Stimulated activated CD8-positive, alpha-beta memory T cell treated with anti-CD3 and anti-CD28 coated beads, Interleukin-7, amount 100 ng/mL, for 48 hours (primary cell): ENCODE data around the gene CYBRD1.
"Not testable (repeated sequence)": the region's sequence is repeated elsewhere in the genome, so short reads cannot be mapped to it uniquely, and the experiment has no call there.

ENCODE experiments used
- DNase-seq, 2 donors: peaks; one replicate each; pipeline ENCODE4 v3.0.0-alpha.2; 2020; ENCODE audit warnings: low read depth in 1 of 2; ENCODE audit errors: extremely low read depth in 1 of 2

CYBRD1 gene

DNA sequence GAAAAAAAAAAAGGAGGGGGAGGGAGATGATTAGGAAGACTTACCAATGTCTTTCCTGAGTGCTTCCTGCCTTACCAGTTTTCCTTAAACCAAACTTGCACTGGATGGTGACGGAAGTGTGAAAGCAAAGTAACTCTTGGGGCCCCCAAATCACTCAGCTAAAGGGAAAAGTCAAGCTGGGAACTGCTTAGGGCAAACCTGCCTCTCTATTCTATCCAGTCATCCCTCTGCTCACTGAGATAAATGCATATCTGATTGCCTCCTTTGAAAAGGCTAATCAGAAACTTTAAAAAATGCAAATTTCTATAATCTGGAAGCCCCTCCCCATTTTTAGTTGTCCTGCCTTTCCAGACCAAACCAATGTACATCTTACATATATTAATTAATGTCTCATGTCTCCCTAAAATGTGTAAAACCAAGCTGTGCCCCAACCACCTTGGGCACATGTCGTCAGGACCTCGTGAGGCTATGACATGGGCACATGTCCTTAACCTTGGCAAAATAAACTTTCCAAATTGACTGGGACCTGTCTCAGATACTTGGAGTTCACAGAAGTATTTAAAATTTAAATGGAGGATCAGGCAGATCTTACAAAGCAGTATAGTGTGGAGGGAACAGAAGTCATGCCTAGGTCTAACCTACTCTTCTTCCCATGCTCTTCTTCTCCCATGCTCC lies 7.2 kb upstream of the CYBRD1 start:
- DNase-seq = no peak

DNA sequence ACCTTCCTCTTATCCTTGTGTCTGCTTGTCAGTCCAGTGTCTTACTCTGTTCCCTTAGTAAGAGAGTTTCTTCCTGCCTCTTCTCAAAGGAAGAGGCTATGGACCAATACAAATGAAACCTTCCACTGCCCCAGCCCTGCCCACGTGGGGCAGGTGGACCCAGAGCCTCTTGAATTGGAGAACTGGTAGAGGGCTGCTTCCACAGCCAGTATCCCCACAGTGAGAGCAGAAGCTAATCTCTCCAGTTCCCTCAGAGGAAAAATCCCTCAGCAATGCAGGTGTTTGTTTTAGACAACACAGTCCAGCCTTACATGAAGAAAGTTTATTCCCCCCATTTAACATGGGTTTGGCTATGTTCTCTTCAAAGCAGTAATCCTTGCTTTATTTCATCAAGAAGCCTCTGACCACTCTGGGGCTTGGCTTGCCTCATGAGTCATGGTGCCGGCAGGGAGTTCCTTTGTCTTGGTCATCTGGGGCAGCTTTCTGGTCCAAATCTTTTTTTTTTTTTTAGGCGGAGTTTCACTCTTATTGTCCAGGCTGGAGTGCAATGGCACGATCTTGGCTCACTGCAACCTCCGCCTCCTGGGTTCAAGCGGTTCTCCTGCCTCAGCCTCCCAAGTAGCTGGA lies 6.5 kb upstream of the CYBRD1 start:
- no peak for DNase-seq

- no peak for DNase-seq
Observed at GRCh38 chr2:171516793-171517192, 5.5 kb upstream of the CYBRD1 start.

GRCh38 chr2:171520471-171520870 lies 1.8 kb upstream of the CYBRD1 start:
- no peak for DNase-seq

DNA sequence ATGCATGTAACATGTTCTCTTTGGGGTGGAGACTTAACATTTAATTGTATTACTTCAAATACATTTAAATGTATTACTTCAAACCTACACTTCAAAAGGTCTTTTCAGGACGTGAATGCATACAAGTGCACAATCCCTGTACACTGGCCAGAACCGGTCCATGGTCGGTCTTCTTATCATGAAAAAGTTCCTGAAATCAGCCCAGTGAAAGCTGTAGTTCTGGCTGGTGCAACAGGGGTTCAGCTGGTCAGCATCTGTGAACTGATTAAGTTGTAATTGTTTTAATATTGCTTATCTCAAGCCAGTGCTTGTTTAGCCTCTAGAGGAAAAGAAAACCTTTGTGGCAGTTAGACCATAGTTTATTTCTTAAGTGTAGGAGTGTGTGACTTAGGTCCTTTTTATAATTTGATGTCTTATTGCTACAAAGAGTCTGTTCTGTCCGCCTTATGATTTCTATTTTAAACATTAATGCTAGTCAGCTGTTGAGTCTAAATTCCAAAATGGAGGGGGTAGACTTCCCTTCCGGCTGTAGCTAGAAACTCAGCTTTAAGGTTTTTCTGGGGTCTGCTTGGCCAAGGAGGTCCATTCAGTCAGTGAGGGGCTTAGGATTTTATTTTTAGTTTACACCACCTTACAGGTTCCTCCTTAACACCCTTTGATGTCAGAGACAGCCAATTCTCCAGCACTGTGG lies 768 bp upstream of the CYBRD1 start:
- no peak for DNase-seq

- DNase-seq = no peak
Observed at GRCh38 chr2:171522788-171523087, 464 bp downstream of the CYBRD1 start.

- no peak for DNase-seq
Observed at GRCh38 chr2:171523088-171524017, 1.1 kb downstream of the CYBRD1 start.

DNA sequence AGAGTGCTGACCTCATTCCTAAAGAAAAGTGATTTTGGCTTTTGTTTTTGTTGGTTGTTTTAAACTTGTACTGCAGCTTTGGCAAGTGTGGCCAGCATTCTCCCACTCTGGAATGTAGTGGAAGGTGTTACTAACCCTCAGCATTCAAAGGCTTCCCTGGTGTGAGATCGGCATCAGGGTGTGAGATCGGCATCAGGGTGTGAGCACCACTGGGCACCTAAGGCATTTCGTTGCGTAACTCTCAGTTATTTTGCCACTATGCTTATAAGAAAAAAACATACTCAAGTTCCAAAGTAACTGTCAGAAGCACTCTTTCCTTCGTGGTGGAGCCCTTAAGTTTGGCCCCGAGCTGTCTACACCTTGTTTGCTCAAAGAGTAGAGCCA lies 1.7 kb downstream of the CYBRD1 start:
- DNase-seq = no peak

DNA sequence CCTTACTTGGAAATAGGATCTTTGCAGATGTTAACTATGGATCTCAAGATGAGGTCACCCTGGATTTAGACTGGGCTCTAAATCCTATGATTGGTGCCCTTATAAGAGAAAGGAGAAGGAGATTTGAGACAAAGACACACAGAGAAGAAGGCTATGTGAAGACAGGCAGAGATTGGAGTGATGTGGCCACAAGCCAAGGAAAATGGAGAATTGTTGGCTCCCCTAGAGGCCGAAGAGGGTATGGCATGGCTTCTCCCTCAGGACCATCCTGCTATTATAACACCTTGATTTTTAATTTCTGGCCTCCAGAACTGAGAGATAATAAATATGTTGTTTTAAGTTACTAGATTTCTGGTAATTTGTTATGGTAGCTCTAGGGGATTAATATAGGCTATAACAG lies 7.6 kb downstream of the CYBRD1 start:
- no peak for DNase-seq

GRCh38 chr2:171530378-171530777 lies 8.1 kb downstream of the CYBRD1 start:
- DNase-seq = no peak

DNA sequence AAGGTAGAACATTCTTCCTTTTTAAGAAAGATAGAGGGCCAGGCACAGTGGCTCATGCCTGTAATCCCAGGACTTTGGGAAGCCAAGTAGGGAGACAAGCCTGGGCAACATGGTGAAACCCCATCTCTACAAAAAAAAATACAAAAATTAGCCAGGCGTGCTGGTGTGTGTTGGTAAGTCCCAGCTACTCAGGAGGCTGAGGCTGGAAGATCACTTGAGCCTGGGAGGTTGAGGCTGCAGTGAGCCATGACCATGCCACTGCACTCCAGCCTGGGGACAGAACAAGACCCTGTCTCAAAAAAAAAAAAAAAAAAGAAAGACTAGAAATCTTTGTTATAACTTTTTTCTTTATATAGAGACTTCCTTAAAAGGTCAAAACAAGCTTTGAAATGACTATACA lies 8.6 kb downstream of the CYBRD1 start:
- DNase-seq = not testable (repeated sequence)

GRCh38 chr2:171531291-171531690 lies 9.0 kb downstream of the CYBRD1 start:
- no peak for DNase-seq

- no peak for DNase-seq
Observed at GRCh38 chr2:171531836-171532450, 9.7 kb downstream of the CYBRD1 start.

GRCh38 chr2:171533331-171533730 lies 11.1 kb downstream of the CYBRD1 start:
- no peak for DNase-seq

GRCh38 chr2:171535528-171535927 lies 13.3 kb downstream of the CYBRD1 start:
- not testable (repeated sequence) for DNase-seq

GRCh38 chr2:171540437-171540836 lies 18.2 kb downstream of the CYBRD1 start:
- DNase-seq = no peak

GRCh38 chr2:171541202-171541887 lies 19.1 kb downstream of the CYBRD1 start:
- DNase-seq = no peak

DNA sequence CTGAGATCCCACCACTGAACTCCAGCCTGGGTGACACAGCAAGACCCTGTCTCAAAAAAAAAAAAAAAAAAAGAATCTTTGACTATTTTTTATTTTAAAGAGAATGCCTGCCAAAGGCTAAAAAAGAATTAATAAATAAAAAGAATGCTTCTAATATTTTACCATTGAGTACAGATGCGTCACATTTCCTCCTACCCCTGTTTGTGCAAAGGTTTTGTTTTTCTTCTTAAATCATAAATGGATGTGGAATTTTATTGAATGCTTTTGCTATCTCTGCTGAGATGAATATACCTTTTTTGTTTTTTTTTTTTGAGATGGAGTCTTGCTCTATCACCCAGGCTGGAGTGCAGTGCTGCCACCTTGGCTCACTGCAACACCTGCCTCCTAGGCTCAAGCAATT lies 22.8 kb downstream of the CYBRD1 start:
- DNase-seq = no peak

DNA sequence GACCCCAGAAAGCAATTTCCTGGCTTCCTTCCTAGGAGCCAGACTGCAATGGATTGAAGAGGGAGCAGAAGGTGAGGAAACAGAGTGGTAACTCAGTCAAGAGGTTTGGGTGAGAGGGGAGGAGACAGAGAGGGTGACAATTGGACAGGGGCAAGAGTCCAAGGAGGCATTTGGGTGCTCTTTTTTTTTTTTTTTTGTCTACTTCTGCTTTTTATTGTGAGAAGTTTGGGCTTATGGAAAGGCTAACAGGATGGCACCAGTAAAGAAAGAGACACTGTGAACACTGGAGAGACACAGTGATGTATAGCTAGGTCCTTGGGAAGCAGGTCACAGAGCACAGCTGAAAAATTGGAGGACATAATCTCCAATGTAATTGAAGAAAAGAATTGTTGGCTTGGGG lies 25.0 kb downstream of the CYBRD1 start:
- DNase-seq = no peak

GRCh38 chr2:171547720-171548119 lies 25.4 kb downstream of the CYBRD1 start:
- no peak for DNase-seq
